Measurements from ENCODE around the gene ZNF576.
"Not testable (repeated sequence)": the region's sequence is repeated elsewhere in the genome, so short reads cannot be mapped to it uniquely, and the experiment has no call there.

The ZNF576 gene

GRCh38 chr19:43639519-43640423 lies 43.4 kb downstream of the ZNF576 start, which contains the start of gene CADM4:
TSS of gene CADM4 (minus strand) at chr19:43639850. CDS start at chr19:43639790, 60 bp downstream.
- Histone ChIP-seq H3K4me3 (ENCODE audit: low read depth, low read length) (peak within 1 kb of the TSS; percentile 76), H3K4me1 (ENCODE audit: control insufficient read depth, insufficient read depth, low read length) (peaks cover 20% of the 10 kb centered on the region), H3K9me3 (ENCODE audit: control insufficient read depth, insufficient read depth, low read length) (no peaks in the 10 kb centered on the region), H3K36me3 (ENCODE audit: control insufficient read depth, insufficient read depth, low read length) (no peaks in the 10 kb centered on the region), H3K27me3 (ENCODE audit: control insufficient read depth, insufficient read depth, low read length) (peaks cover 49% of the 10 kb centered on the region), H3K27ac (ENCODE audit: low read depth, low read length) (no peak within 1 kb of the TSS), H3K9ac (ENCODE audit: low read depth, low read length) (no peak within 1 kb of the TSS)

GRCh38 chr19:43640424-43640757 lies 44.0 kb downstream of the ZNF576 start:
- H3K27ac ChIP-seq (ENCODE audit: low read depth, low read length): no peak overlapping the region
- H3K27me3 ChIP-seq (ENCODE audit: control insufficient read depth, insufficient read depth, low read length): peaks cover 49% of the 10 kb centered on the region
- H3K9me3 ChIP-seq (ENCODE audit: control insufficient read depth, insufficient read depth, low read length): no peaks in the 10 kb centered on the region
- H3K4me1 ChIP-seq (ENCODE audit: control insufficient read depth, insufficient read depth, low read length): peaks cover 14% of the 10 kb centered on the region
- H3K36me3 ChIP-seq (ENCODE audit: control insufficient read depth, insufficient read depth, low read length): no peaks in the 10 kb centered on the region
- H3K4me3 ChIP-seq (ENCODE audit: low read depth, low read length): peak overlapping the region; percentile 76
- no peak overlapping the region for H3K9ac ChIP-seq (ENCODE audit: low read depth, low read length)

DNA sequence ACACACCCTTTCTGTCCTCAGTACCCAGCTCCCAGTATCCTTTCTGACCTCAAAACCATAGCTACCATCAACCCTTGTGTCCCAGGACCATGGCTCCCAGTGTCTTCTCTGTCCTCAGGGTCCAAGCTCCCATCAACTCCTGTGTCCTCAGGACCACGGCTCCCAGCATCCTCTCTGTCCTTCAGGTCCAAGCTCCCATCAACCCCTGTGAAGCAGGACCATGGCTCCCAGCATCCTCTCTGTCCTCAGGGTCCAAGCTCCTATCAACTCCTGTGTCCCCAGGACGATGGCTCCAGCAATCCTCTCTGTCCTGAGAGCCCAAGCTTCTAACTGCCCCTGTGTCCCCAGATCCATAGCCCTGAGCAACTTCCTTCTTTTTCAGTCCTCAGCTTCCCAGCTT lies 44.9 kb downstream of the ZNF576 start:
- H3K27ac ChIP-seq (ENCODE audit: low read depth, low read length): no peak overlapping the region
- peaks cover 49% of the 10 kb centered on the region for H3K27me3 ChIP-seq (ENCODE audit: control insufficient read depth, insufficient read depth, low read length)

GRCh38 chr19:43642531-43642930 lies 46.1 kb downstream of the ZNF576 start:
- no peak overlapping the region for H3K9ac ChIP-seq (ENCODE audit: low read depth, low read length)
- H3K9me3 ChIP-seq (ENCODE audit: control insufficient read depth, insufficient read depth, low read length): no peaks in the 10 kb centered on the region
- peaks cover 40% of the 10 kb centered on the region for H3K27me3 ChIP-seq (ENCODE audit: control insufficient read depth, insufficient read depth, low read length)
- H3K27ac ChIP-seq (ENCODE audit: low read depth, low read length): no peak overlapping the region
- H3K36me3 ChIP-seq (ENCODE audit: control insufficient read depth, insufficient read depth, low read length): no peaks in the 10 kb centered on the region
- H3K4me1 ChIP-seq (ENCODE audit: control insufficient read depth, insufficient read depth, low read length): peaks cover 5% of the 10 kb centered on the region; the same call in 1 of the 2 replicates
- H3K4me3 ChIP-seq (ENCODE audit: low read depth, low read length): no peak overlapping the region

More for the DNA sequence above, 44.9 kb downstream of the ZNF576 start:
- no peak overlapping the region for H3K4me3 ChIP-seq (ENCODE audit: low read depth, low read length)
- no peaks in the 10 kb centered on the region for H3K9me3 ChIP-seq (ENCODE audit: control insufficient read depth, insufficient read depth, low read length)
- no peaks in the 10 kb centered on the region for H3K36me3 ChIP-seq (ENCODE audit: control insufficient read depth, insufficient read depth, low read length)
- peaks cover 7% of the 10 kb centered on the region for H3K4me1 ChIP-seq (ENCODE audit: control insufficient read depth, insufficient read depth, low read length)
- no peak overlapping the region for H3K9ac ChIP-seq (ENCODE audit: low read depth, low read length)

DNA sequence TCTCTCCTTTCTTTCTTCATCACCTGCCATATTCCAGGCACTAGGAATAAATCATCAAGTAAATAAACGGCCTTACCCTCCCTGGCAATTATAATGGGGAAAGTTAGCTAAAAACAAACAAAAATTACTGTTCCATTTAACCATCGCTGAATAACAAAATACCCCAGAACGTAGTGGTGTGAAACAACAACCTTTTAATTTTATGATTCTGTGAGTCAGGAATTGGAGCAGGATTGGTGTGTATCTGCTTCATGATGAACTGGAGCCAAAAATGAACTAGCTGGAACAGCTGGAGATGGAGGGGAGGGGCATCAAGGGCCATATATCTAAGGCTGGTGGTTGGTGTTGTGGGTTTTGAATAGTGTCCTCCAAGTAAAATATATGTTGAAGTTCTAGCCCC lies 46.9 kb downstream of the ZNF576 start:
- Histone ChIP-seq H3K27me3 (ENCODE audit: control insufficient read depth, insufficient read depth, low read length) (peaks cover 32% of the 10 kb centered on the region), H3K27ac (ENCODE audit: low read depth, low read length) (no peak overlapping the region), H3K36me3 (ENCODE audit: control insufficient read depth, insufficient read depth, low read length) (0 out of 2 replicates have a peak, but pooled peaks cover under 1% of the 10 kb centered on the region), H3K9me3 (ENCODE audit: control insufficient read depth, insufficient read depth, low read length) (no peaks in the 10 kb centered on the region), H3K4me3 (ENCODE audit: low read depth, low read length) (no peak overlapping the region), H3K4me1 (ENCODE audit: control insufficient read depth, insufficient read depth, low read length) (peaks cover 5% of the 10 kb centered on the region; the same call in 1 of the 2 replicates), H3K9ac (ENCODE audit: low read depth, low read length) (no peak overlapping the region)

DNA sequence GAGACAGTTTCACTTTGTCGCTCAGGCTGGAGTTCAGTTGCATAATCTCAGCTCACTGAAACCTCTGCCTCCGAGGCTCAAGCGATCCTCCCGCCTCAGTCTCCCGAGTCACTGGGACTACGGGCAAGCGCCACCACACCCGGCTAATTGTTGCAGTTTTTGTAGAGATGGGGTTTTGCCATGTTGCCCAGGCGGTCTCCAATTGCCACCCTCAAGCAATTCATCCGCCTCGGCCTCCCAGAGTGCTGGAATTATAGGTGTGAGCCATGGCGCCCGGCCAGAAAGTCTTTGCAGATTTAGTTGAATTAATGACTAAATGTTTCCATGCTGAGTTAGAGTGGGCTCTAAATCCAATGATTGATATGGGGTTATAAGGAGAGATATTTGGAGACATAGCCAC lies 47.8 kb downstream of the ZNF576 start:
- H3K27me3 ChIP-seq (ENCODE audit: control insufficient read depth, insufficient read depth, low read length): peaks cover 23% of the 10 kb centered on the region
- no peaks in the 10 kb centered on the region for H3K9me3 ChIP-seq (ENCODE audit: control insufficient read depth, insufficient read depth, low read length)
- no peak overlapping the region for H3K27ac ChIP-seq (ENCODE audit: low read depth, low read length)
- H3K36me3 ChIP-seq (ENCODE audit: control insufficient read depth, insufficient read depth, low read length): peaks cover 9% of the 10 kb centered on the region; the same call in 1 of the 2 replicates
- peaks cover under 1% of the 10 kb centered on the region; the same call in 1 of the 2 replicates for H3K4me1 ChIP-seq (ENCODE audit: control insufficient read depth, insufficient read depth, low read length)
- H3K4me3 ChIP-seq (ENCODE audit: low read depth, low read length): no peak overlapping the region
- H3K9ac ChIP-seq (ENCODE audit: low read depth, low read length): no peak overlapping the region

- Histone ChIP-seq H3K9me3 (ENCODE audit: control insufficient read depth, insufficient read depth, low read length) (no peaks in the 10 kb centered on the region), H3K9ac (ENCODE audit: low read depth, low read length) (no peak overlapping the region), H3K27me3 (ENCODE audit: control insufficient read depth, insufficient read depth, low read length) (no peaks in the 10 kb centered on the region), H3K36me3 (ENCODE audit: control insufficient read depth, insufficient read depth, low read length) (peaks cover 20% of the 10 kb centered on the region), H3K4me3 (ENCODE audit: low read depth, low read length) (no peak overlapping the region), H3K4me1 (ENCODE audit: control insufficient read depth, insufficient read depth, low read length) (no peaks in the 10 kb centered on the region), H3K27ac (ENCODE audit: low read depth, low read length) (no peak overlapping the region)
Observed at GRCh38 chr19:43648633-43649032, 52.2 kb downstream of the ZNF576 start.

DNA sequence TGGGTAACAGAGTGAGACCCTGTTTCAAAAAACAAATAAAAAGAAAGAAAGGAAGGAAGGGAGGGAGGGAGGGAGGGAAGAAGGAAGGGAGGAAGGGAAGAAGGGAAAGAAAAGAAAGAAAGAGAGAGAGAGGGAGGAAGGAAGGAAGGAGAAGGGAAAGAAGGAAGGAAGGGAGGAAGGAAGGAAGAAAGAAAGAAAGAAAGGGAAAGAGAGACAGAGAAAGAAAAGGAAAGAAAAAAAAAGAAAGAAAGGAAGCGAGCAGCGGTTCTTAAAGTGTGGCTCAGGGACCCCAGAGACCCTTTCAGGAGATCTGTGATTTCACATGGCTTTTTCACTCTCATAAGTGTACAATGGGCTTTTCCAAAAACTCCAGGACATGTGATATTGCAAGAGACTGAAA lies 53.1 kb downstream of the ZNF576 start:
- peaks cover 21% of the 10 kb centered on the region for H3K36me3 ChIP-seq (ENCODE audit: control insufficient read depth, insufficient read depth, low read length)

GRCh38 chr19:43650276-43650675 lies 53.9 kb downstream of the ZNF576 start:
- not testable (repeated sequence) for H3K27me3 ChIP-seq (ENCODE audit: control insufficient read depth, insufficient read depth, low read length); H3K9me3 ChIP-seq (ENCODE audit: control insufficient read depth, insufficient read depth, low read length); H3K4me1 ChIP-seq (ENCODE audit: control insufficient read depth, insufficient read depth, low read length); H3K4me3 ChIP-seq (ENCODE audit: low read depth, low read length); H3K27ac ChIP-seq (ENCODE audit: low read depth, low read length); H3K9ac ChIP-seq (ENCODE audit: low read depth, low read length)
- H3K36me3 ChIP-seq (ENCODE audit: control insufficient read depth, insufficient read depth, low read length): peaks cover 28% of the 10 kb centered on the region

More for the DNA sequence above, 53.1 kb downstream of the ZNF576 start:
- no peaks in the 10 kb centered on the region for H3K9me3 ChIP-seq (ENCODE audit: control insufficient read depth, insufficient read depth, low read length)
- no peaks in the 10 kb centered on the region for H3K27me3 ChIP-seq (ENCODE audit: control insufficient read depth, insufficient read depth, low read length)
- no peaks in the 10 kb centered on the region for H3K4me1 ChIP-seq (ENCODE audit: control insufficient read depth, insufficient read depth, low read length)
- H3K4me3 ChIP-seq (ENCODE audit: low read depth, low read length): no peak overlapping the region
- no peak overlapping the region for H3K27ac ChIP-seq (ENCODE audit: low read depth, low read length)
- H3K9ac ChIP-seq (ENCODE audit: low read depth, low read length): no peak overlapping the region
